PC-3 (cell line): ENCODE data around the gene HDAC4. TPM values are rescaled to one million over a fixed set of nuclear protein-coding genes. Genes with fewer than 3 reads are reported as not detected.

Experiments
- ATAC-seq: fragments of 200-7000 bp; cut with Tn5 transposase; 2 replicates; pipeline ENCODE4 v1.9.1; 2020; ENCODE audit warnings: mild to moderate bottlenecking, moderate library complexity
- BruUV-seq: library from RNA; stranded (reverse); fragments of 400-500 nt; replicated peaks from 2 replicates; lab custom pipeline; 2021; lab: Mats Ljungman, UMichigan
- CTCF ChIA-PET: fragments of 300-600 bp; sonication (Branson Sonifier 250); formaldehyde crosslinking; loops from one replicate; lab custom pipeline; 2022; ENCODE audit warnings: antibody characterized with exemption; lab: Charles Lee
- POLR2A ChIA-PET: fragments of 300-600 bp; sonication (Branson Sonifier 250); formaldehyde crosslinking; loops from one replicate; lab custom pipeline; 2022; ENCODE audit warnings: antibody characterized with exemption; ENCODE audit not compliant: unreplicated experiment; lab: Charles Lee
- DNase-seq: peaks from one replicate; pipeline ENCODE4 v3.0.0-alpha.2; 2015
- H2AFZ ChIP-seq: fragments of 300-600 bp; sonication (generic); 2 replicates; pipeline ENCODE4 v1.6.0; 2016; ENCODE audit warnings: antibody characterized with exemption, low read length
- H3F3A ChIP-seq: fragments of 300-600 bp; sonication (generic); one replicate; pipeline ENCODE4 v1.6.0; 2017; ENCODE audit warnings: antibody characterized with exemption, low read length, control low read depth, mild to moderate bottlenecking; ENCODE audit not compliant: unreplicated experiment
- H3K27ac ChIP-seq: fragments of 300-600 bp; sonication (generic); 2 replicates; pipeline ENCODE4 v1.5.1; 2016; ENCODE audit warnings: mild to moderate bottlenecking, low read length
- H3K27me3 ChIP-seq: fragments of 300-600 bp; sonication (generic); 2 replicates; pipeline ENCODE4 v1.6.1; 2016; ENCODE audit warnings: low read length, mixed read lengths
- H3K36me3 ChIP-seq: fragments of 300-600 bp; sonication (generic); 2 replicates; pipeline ENCODE4 v1.6.1; 2016; ENCODE audit warnings: low read depth, mixed run types, low read length, mixed read lengths
- H3K4me1 ChIP-seq: fragments of 300-600 bp; sonication (generic); 2 replicates; pipeline ENCODE4 v1.5.1; 2016; ENCODE audit warnings: low read length; ENCODE audit not compliant: insufficient read depth
- H3K4me2 ChIP-seq: fragments of 300-600 bp; sonication (generic); 2 replicates; pipeline ENCODE4 v1.6.0; 2016; ENCODE audit warnings: low read length
- H3K4me3 ChIP-seq: fragments of 300-600 bp; sonication (generic); 2 replicates; pipeline ENCODE4 v1.5.1; 2016; ENCODE audit warnings: mild to moderate bottlenecking, low read length, mixed read lengths
- H3K79me2 ChIP-seq: fragments of 300-600 bp; sonication (generic); 2 replicates; pipeline ENCODE4 v1.6.1; 2017; ENCODE audit warnings: low read length, mixed read lengths
- H3K9ac ChIP-seq: fragments of 300-600 bp; sonication (generic); 2 replicates; pipeline ENCODE4 v1.6.0; 2016; ENCODE audit warnings: mild to moderate bottlenecking, low read length
- H3K9me2 ChIP-seq: fragments of 300-600 bp; sonication (generic); replicated peaks from 2 replicates; pipeline ENCODE4 v1.6.1; 2016; ENCODE audit warnings: mixed run types, low read length, mixed read lengths
- H3K9me3 ChIP-seq: fragments of 300-600 bp; sonication (generic); 2 replicates; pipeline ENCODE4 v1.6.1; 2016; ENCODE audit warnings: low read length, mixed read lengths
- H4K20me1 ChIP-seq: fragments of 300-600 bp; sonication (generic); 2 replicates; pipeline ENCODE4 v1.6.1; 2016; ENCODE audit warnings: low read length, mixed read lengths
- CTCF ChIP-seq: fragments of 300-600 bp; sonication (generic); conservative IDR thresholded peaks from 2 replicates; pipeline ENCODE4 v1.5.1; 2017; ENCODE audit warnings: antibody characterized with exemption, low read depth, mild to moderate bottlenecking, low read length
- EZH2 ChIP-seq: fragments of 300-600 bp; sonication (generic); IDR thresholded peaks from one replicate; pipeline ENCODE4 v1.6.1; 2017; ENCODE audit warnings: antibody characterized with exemption, mild to moderate bottlenecking, low read length; ENCODE audit not compliant: unreplicated experiment
- EZH2phosphoT487 ChIP-seq: fragments of 300-600 bp; sonication (generic); IDR thresholded peaks from 2 replicates; pipeline ENCODE4 v1.6.1; 2018; ENCODE audit warnings: mild to moderate bottlenecking, antibody characterized with exemption, low read length, borderline replicate concordance
- intact Hi-C: fragments of 100-400 bp; cut with micrococcal nuclease; formaldehyde crosslinking; loops from 2 replicates; pipeline ENCODE4 v1.9.0; 2023
- total RNA-seq: library from RNA; depleted of rRNA; stranded (reverse); fragments of >200 nt; gene quantifications from 2 replicates; pipeline ENCODE4 v1.2.3, GENCODE V29; 2014

HDAC4 gene
- total RNA-seq, 1 experiment from 2014 or later = 8.5 TPM

GRCh38 chr2:239054921-239055320, 345.9 kb downstream of the HDAC4 start:
- Histone ChIP-seq H3K9me3 (no peaks in the 10 kb centered on the region), H3K4me1 (peaks cover 6% of the 10 kb centered on the region; the same call in 1 of the 2 replicates), H4K20me1 (no peaks in the 10 kb centered on the region), H3K79me2 (no peaks in the 10 kb centered on the region), H3K9ac (no peak overlapping the region), H3K27me3 (no peaks in the 10 kb centered on the region), H3K27ac (no peak overlapping the region), H3K9me2 (no peaks in the 10 kb centered on the region), H3K4me3 (no peak overlapping the region), H2AFZ (no peak overlapping the region), H3F3A (no peaks in the 10 kb centered on the region), H3K4me2 (no peak overlapping the region), H3K36me3 (no peaks in the 10 kb centered on the region)
- TF ChIP-seq EZH2 (no peak), CTCF (no peak), EZH2phosphoT487 (no peak)
- ChIA-PET POLR2A (no interaction called here), CTCF (no interaction called here)
- no peak for ATAC-seq
- intact Hi-C loops = no loop called here
- no TSS peak for BruUV-seq
- no peak for DNase-seq

- Histone ChIP-seq H4K20me1 (no peaks in the 10 kb centered on the region), H3K4me3 (no peak overlapping the region), H2AFZ (no peak overlapping the region), H3K27me3 (no peaks in the 10 kb centered on the region), H3K36me3 (no peaks in the 10 kb centered on the region), H3K4me1 (peaks cover 6% of the 10 kb centered on the region; the same call in 1 of the 2 replicates), H3K27ac (no peak overlapping the region), H3K4me2 (no peak overlapping the region), H3K9me2 (no peaks in the 10 kb centered on the region), H3K9ac (no peak overlapping the region), H3K79me2 (no peaks in the 10 kb centered on the region), H3K9me3 (no peaks in the 10 kb centered on the region), H3F3A (no peaks in the 10 kb centered on the region)
- BruUV-seq = no TSS peak
- ChIA-PET CTCF (no interaction called here), POLR2A (no interaction called here)
- ATAC-seq (no peak), DNase-seq (no peak)
- intact Hi-C loops = no loop called here
- TF ChIP-seq CTCF (no peak), EZH2 (no peak), EZH2phosphoT487 (no peak)
Measured at GRCh38 chr2:239053801-239054503, 346.9 kb downstream of the HDAC4 start.
